Placental epithelial cell (primary cell): ENCODE measurements around the gene SSPN. TPM values are rescaled to one million over a fixed set of nuclear protein-coding genes. Genes with fewer than 3 reads are reported as not detected.

ENCODE experiments used
- total RNA-seq: library from RNA; depleted of rRNA; stranded (reverse); fragments of >200 nt; gene quantifications from 2 replicates; pipeline ENCODE4 v1.2.3, GENCODE V29; 2012

SSPN gene, protein sequence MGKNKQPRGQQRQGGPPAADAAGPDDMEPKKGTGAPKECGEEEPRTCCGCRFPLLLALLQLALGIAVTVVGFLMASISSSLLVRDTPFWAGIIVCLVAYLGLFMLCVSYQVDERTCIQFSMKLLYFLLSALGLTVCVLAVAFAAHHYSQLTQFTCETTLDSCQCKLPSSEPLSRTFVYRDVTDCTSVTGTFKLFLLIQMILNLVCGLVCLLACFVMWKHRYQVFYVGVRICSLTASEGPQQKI
- 2.4 and 3.9 TPM in 2 replicates for total RNA-seq

DNA sequence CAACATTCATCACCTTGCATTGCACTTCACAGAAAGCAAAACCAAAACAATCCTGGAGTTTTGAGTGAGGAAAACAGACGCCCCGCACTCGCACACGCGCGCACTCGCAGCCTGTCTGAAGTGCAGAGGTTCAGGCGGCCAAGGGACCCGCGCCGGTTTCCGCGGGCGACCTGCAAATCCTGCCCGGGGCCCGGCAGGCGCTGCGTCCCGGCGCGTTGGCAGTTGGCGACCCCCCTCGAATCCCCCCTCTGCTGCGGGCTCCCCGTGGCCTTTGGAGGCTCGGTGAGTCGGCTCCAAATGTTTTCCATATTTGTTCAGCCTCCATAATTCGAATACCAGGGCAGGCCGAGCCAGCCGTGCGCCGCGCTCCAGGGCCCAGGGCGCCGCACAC, at the start of gene SSPN:
SSPN (plus strand) TSS at position 324 of the 391 bp plus-strand sequence. CDS start 100 bp downstream, outside the sequence.

Other genes with a start within 250 kb of the SSPN start
- gene RASSF8, start 236.9 kb upstream of the SSPN start, total RNA-seq, result 16.2 and 22.8 TPM in 2 replicates
- gene BHLHE41, start 70.5 kb upstream of the SSPN start, total RNA-seq, result 0.22 and 1.2 TPM in 2 replicates